HG02840 (cell line): ENCODE data around the gene ARHGEF16.

Experiments used
- ATAC-seq: cut with Tn5 transposase; IDR thresholded peaks from one replicate; pipeline ENCODE4 v1.9.1; 2021; ENCODE audit warnings: mild to moderate bottlenecking, moderate library complexity, moderate number of reproducible peaks; ENCODE audit not compliant: unreplicated experiment, low FRiP score

ARHGEF16 gene

DNA sequence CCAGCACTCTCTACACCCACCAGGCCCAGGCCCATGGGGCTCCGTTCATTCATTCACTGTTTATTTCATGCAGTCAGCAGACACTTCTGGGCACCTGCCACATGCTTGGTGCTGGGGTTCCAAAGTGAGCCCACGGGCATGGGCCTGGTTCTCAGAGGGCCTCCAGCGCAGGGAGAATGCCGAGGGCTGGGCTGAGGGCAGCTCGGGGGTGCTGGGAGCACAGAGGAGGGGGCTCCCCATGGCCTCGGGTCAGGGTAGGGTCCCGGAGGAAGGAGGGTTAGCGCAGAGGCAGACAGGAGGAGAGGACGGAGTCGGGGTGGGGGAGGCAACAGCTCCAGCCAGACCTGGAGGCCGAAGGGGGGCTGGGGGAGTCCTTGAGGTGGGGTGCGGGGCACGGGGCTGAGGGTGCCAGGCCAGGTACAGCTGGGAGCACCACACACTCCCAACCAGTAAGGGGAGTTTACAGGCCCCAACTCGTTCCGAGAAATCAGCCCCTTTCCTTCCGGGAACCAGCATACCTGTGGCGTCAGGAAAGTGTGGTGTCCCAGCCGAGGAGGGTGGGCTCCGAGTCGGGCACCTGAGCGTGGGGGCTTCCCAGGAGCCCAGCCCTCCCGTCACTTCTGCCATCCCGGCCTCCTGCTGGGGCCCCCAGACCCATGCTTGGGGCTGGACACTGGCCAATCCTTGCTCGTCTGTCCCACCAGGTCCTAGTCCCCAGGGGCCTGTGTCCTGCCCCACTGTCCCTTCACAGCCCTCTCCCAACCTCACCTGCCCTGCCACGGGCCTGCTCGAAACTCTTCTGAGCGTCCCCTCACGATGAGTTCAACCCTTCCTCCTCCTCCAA, 10.8 kb downstream of the ARHGEF16 start:
- ATAC-seq = no peak

GRCh38 chr1:3465935-3466321, 11.5 kb downstream of the ARHGEF16 start:
- ATAC-seq = no peak

GRCh38 chr1:3466366-3467075, 12.1 kb downstream of the ARHGEF16 start:
- ATAC-seq = no peak

GRCh38 chr1:3467096-3468036, 12.9 kb downstream of the ARHGEF16 start:
- ATAC-seq = no peak

DNA sequence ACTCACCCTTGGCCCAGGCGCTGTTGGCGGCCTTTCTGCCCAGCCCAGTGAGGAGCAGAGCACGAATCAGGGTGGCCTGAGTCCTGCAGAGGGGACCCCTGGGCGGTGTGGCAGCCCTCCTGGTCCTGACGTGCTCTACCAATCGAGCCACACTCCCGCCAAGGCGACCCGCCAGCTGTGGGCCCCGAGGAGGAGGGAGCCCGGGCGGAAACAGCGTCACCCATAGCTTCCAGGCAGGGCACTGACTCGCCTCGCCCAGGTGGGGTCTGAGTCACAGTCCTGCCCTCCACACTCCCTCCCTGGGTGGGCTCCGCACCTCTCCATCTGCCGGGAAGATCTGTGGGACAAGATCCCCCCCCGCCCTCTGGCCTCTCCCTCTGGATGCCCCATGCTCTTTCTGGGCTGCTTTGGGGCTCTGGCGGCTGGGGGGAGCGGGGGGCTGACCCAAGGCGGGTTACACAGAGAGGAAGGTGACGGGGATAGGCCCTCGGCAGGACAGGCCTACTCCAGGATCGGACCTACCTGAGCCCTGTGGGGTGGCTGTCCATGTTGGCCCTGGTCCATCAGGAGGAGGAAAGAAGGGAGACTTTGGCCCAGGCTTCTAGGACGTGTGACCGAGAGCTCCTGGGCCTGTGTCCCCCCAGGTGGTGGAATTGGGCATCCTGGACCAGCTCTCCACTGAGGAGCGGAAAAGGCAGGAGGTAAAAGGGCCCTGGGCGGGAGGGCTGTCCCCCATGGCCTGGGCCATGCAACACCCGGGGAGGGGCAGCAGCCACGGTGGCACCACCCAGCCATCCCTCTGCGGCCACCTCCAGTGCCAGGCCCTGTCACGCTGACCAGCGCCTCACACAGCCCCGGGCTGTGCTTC, 14.0 kb downstream of the ARHGEF16 start:
- ATAC-seq = no peak

GRCh38 chr1:3469104-3469848, 14.8 kb downstream of the ARHGEF16 start:
- no peak for ATAC-seq

- ATAC-seq = no peak
These were observed 15.6 kb downstream of the ARHGEF16 start for GRCh38 chr1:3469849-3470649.

DNA sequence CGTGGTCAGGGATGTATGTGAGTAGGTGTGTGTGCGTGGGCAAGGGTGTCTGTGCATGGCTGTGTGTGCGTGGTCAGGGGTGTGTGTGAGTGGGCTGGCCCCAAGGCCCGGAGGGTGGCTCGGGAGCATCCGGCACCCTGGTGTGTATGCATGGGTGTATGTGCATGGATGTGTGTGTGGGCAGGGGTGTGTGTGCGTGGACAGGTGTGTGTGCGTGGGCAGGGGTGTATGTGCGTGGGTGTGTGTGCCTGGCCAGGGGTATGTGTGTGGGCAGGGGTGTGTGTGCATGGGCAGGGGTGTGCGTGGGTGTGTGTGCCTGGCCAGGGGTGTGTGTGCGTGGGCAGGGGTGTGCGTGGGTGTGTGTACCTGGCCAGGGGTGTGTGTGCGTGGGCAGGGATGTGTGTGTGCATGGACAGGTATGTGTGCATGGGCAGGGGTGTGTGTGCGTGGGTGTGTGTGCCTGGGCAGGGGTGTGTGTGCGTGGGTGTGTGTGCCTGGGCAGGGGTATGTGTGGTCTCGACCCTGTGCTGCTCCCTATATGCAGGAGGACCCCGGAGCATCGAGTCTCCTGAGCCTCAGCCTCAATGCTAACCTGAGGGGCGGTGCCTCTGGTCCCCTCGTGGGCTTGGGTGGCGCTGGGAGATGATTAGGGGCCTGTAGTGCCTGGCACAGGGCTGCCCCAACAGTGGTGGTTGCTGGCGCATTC, 16.3 kb downstream of the ARHGEF16 start:
- ATAC-seq = no peak

- no peak for ATAC-seq
These were observed 17.1 kb downstream of the ARHGEF16 start for GRCh38 chr1:3471356-3472087.

GRCh38 chr1:3472088-3472850, 17.8 kb downstream of the ARHGEF16 start:
- no peak for ATAC-seq

- no peak for ATAC-seq
These were observed 18.4 kb downstream of the ARHGEF16 start for GRCh38 chr1:3472906-3473305.

- ATAC-seq = no peak
These were observed 18.9 kb downstream of the ARHGEF16 start for GRCh38 chr1:3473381-3473844.

GRCh38 chr1:3474016-3474415, 19.6 kb downstream of the ARHGEF16 start:
- ATAC-seq = no peak

GRCh38 chr1:3474421-3474820, 20.0 kb downstream of the ARHGEF16 start:
- ATAC-seq = no peak

GRCh38 chr1:3475839-3476573, 21.5 kb downstream of the ARHGEF16 start:
- ATAC-seq = no peak

GRCh38 chr1:3476666-3477065, 22.2 kb downstream of the ARHGEF16 start:
- no peak for ATAC-seq
